Stimulated activated CD4-positive, alpha-beta T cell treated with anti-CD3 and anti-CD28 coated beads, TNF-alpha, amount 100 ng/mL, for 4 hours (primary cell): ENCODE results near the gene AIFM2.
"Not testable (repeated sequence)": the region's sequence is repeated elsewhere in the genome, so short reads cannot be mapped to it uniquely, and the experiment has no call there.

Experiments used
- DNase-seq, 3 experiments: peaks; one replicate each; pipeline ENCODE4 v3.0.0-alpha.2; 2020; ENCODE audit warnings: low read depth in 3 of 3

Gene AIFM2

DNA sequence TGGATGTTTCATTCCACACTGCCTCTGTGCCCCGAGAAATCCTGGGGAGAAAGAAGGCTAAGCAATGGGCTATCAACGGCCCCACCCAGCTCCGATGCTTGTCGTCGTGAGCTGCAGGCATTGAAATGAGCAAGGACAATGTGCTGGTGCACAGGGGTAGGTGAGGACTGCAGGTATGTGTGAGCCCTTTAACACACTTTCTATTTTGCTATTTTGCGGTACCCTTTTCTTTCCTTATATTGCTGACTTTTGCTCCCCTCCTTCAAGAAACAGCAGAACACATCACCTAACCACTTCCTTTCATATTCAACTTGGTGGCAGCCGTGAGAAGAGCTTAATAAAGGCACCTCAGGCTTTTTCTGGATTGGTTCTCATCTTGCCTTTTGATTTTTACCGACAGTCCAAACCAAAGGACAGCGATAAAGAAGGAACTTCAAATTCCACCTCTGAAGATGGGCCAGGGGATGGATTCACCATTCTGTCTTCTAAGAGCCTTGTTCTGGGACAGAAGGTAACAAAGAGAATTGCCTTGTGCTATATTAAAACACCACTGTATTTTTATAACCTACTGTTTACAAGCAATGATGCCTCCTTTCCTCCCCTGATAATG is 39.2 kb downstream of the AIFM2 start:
- no peak for DNase-seq

DNA sequence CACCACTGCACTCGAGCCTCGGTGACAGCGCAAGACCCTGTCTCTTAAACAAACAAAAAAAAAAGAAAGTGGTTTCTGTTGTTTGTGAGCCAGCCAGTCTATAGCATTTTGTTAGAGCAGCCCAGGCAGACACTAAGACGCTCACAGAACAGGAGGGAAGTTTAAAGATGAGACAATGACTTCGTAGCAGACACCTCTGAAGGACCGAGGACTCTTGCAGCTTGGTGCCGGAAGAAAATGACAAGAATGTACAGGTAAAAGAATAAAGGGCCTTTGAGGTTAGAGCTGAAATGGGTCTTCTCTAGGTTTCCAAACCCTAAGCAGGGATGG is 40.3 kb downstream of the AIFM2 start:
- no peak for DNase-seq

DNA sequence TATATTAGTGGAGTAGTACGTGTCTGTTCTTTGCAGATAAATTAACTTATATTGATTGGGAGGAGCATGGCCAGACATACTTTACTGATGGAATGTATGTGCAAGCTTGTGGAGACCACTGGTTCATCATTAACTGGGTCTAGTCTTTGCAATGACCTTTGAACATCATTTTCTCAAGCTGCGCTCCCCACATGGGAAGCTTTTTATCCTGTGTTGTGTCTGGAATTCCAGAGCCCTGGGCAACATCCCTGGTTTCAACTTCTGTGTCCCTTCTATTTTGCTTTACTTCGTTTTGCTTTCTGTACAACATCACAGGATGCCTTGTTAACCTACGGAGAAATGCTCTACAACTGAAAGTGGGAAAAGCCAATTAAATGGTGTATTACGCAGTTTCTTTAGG is 41.7 kb downstream of the AIFM2 start:
- DNase-seq, result no peak

DNA sequence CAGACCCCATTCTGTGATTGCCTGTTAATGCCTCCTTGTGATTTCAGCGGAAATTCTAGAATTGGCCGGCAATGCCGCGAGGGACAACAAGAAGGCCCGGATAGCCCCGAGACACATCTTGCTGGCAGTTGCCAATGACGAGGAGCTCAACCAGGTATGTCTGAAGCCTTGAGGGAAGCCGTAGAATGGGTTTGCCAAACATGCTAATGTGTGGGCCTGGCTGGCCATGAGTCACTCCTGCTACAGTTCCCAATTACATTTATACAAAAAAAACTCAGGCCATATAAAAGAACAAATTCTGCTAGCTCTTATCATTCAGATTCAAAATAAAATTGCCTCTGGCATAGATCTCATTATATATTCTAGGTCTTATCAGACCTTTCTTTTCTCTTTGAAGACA is 42.6 kb downstream of the AIFM2 start:
- no peak for DNase-seq

DNA sequence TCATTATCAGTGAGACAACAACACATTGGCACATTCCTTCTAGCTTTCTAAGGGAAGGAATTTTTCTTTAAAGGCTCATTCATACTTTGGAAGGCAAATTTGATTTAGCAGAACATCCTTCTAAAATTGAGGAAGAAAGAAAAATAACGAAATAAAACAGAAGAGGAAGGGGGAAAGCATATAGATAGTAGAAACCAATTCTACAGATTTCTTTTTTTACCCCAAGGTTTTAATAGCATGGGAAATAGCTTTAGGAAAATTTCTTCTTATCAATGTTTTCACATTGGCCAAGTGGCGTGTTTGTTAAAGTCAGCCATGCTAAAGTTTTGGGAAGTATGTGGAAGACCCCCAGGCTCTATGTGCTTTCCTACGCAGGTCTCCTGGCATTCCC is 44.3 kb downstream of the AIFM2 start:
- no peak for DNase-seq

DNA sequence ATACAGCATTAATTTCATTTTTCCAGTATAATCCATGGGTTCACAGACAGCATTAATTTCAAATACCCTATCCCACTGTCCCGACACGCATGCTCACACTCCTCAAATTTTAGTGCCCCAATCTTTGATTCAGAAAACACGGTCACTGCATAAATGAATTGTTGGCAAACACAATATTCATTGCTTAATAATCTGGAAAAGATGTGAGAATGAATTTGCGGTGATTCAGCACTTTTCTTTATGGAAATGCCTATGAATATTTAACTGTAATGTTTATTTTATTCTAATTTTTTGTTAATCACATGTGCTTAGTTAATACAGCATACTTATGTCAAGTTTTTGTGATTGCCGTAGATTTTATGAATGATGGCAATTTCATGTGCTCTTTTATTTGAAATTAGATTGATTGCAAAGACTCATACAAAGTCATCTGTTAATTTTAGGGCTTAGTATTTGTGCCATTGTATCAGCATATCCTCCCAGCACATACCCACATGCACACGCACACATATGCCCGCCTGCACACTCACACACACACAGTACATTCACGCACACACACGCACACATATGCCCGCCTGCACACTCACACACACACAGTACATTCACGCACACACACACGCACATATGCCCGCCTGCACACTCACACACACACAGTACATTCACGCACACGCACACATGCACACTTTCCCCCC is 44.9 kb downstream of the AIFM2 start:
- no peak for DNase-seq

DNA sequence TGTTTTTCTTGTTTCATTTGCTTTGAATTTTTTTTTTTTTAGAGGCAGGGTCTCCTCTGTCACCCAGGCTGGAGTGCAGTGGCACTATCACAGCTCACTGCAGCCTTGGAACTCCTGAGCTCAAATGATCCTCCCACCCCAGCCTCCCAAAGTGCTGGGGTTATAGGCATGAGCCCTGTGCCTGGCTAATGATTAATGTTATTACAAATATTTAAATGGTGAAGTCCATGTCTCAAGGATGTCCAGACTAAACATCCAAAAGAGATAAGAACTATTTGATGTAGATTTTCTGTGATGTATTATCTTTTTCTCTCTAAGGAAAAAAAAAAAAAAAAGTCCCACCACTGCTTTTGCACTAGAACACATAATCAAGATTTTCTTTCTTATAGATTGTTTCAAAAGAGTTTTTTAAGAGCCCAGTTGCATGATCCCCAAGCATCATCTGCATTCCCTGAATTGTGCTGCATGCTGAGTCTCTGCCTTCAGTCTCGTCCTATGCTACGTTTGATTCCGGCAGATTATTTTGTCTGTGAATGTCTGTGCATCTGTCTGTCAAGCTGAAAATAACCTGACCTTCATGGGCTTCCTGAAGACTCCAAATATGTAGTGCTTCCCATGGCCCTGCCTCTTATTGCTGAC is 46.5 kb downstream of the AIFM2 start:
- DNase-seq, result no peak

DNA sequence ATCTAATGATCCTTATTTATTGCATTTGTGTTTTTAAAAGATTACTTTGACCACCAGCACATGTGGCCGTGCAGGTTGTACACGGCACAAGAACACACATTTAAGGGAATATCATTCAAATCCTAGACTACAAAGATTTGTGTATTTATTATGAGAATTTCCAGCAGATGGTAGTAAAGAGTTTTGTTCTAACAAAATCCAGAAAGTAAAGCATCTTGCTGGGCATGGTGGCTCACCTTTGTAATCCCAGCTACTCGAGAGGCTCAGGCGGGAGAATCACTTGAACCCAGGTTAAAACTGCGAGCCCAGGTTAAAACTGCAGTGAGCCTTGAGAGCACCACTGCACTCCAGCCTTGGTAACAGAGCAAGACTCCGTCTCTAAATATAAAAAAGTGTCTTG is 48.4 kb downstream of the AIFM2 start:
- no peak for DNase-seq

DNA sequence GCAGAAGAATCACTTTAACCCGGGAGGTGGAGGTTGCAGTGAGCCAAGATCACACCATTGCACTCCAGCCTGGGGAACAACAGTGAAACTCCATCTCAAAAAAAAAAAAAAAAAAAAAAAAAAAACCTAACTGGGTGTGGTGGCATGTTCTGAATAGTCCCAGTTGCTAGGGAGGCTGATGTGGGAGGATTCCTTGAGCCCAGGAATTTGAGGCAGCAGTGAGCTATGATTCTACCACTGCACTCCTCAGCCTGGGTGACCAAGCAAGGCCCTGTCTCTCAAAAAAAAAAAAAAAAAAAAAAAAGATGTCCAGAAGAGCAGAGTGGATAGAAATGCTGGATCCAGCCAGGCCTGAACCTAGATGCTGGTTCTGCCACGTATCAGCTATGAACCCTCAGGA is 51.8 kb downstream of the AIFM2 start:
- DNase-seq, result not testable (repeated sequence)

DNA sequence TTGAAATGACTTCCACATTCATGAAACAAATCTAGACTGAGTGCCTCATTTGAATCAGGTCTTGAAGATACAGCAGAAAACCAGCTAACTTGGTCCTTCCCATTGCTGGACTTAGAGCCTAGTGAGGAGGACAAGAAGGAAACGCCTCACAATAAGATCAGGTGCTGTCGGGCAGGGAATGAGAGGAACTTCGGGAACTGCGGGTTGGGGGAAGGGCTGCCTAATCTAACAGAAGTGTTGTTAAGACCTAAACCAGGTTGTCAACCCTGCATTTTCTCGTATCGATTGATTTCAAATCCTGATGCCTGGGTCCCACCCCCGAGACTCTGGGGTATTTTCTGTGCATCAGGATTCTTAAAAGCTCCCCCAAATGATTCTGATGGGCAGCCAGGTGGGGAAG is 53.7 kb downstream of the AIFM2 start:
- DNase-seq, result no peak

DNA sequence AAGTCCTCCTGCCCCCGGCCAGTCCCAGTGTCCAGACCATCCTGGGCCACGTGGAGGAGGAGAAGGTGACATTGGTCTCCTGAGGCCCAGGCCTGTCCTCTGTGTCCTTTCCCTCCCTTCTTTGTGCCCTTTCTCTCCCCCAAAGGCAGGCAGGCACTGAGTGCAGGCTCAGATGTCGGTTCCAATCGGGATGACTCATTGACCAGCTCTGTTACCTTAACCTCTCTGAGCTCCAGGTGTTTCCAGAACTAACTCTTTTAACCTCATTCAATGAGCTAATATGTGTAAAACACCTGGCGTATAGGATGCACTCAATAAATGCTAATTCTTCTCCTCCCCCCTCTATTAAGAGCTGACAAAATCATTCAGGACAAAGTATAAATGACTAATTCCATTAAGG is 54.3 kb downstream of the AIFM2 start:
- DNase-seq, result no peak

DNA sequence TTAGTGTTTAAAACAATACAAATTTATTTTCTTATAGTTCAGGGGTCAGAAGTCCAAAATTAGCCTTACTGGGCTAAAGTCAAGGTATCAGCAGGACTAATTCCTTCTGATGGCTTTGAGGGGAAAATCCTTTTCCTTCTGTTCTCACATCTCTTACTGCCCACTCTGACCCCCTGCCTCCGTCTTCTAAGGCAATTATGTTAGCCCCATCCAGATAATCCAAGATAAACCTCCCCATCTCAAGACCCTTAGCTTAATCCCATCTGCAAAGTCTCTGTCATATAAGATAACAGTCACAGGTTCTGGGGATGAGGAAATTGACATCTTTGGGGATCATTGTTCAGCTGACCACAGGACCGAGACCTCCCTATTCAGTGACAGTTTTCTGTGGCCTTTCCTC is 57.7 kb downstream of the AIFM2 start:
- no peak for DNase-seq

DNA sequence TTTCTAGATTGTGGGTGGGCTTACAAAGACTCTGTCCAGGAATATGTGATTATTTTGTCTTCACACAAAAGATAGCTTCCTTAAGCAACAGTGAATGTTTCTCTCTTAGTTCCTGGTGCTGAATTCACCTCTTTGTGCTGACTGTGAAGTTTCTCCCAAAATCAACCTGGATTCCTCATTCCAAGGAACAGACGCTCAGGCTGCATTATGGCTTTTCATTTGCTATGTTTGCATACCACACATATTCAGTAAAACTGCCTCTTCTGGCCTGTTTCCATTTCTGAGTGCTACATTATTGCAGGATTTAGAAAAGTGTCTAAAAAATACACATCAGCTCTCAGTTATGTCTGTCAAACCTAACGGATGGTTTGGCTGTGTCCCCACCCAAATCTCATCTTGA is 58.5 kb downstream of the AIFM2 start:
- DNase-seq, result no peak

DNA sequence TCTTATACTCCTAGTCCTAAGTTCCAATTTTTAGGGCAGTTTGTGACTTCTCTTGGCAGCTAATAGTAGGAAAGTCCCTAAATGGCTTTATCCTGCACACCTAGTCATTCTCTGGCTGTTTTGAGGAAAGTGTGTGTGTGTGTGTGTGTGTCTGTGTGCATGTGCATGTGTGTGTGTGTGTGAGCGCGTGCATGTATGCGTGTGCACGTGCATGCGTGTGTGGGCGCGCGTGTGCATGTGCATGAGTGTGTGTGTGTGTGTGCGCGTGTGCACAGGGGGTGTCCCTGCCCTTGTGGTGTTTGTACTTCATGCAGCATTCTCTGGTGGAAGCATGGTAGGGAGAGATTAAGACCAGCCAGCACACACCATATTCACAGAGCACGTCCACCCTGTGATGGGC is 61.8 kb downstream of the AIFM2 start:
- DNase-seq, result no peak

DNA sequence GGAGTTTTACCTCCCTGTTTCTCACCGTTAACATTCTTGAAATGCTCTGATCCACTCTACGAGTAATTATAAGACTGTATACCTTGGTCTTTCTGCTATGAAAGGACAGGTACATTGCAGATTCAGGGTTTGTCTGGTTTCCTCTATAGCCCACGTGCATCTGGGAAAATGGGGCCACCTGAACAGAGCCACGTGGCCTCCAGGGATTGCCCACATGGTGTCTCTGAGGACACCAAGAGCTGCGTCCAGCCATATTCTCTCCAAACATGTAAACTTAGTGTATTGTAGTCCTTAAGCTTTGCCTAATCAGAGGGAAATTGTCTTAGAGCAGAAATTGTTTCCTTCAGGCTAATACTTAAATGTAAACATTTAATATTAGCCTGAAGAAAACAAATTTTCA is 63.3 kb downstream of the AIFM2 start:
- no peak for DNase-seq

DNA sequence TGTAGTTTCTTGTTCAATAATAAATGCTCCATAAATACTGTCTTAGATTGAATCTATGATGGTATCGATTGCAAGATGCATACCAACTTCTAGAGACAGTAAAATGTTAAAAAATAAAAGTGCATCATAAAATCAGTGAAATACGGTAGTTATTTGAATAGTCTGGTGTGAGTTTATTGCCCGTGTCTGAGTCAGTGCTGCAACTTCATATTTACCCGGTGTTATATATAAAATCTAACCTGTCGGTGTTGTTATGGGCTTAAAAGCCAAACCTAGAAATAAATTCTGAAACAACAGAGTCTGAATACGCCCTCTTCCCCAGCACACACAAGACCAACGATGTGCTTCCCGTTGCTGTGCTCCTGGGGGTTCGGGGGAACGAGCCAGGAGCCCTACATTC is 63.7 kb downstream of the AIFM2 start:
- no peak for DNase-seq

DNA sequence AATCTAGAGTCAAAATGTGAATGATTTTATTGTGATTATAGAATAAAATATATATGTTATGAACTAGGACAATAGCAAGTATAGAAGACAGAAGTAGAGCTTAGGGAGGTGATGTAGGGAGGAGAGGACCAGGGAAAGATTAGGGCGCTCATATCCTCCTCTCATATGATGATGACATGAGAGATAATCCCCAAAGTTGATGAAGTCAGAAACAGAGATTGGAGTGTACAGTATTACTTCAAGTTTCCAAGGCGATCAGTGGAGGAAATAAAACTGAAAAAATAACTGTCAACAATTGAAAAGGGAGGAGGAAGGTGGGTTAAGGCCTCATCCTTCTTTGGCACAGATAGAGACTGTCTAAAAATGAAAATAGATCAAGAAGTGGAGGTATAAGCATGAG is 65.0 kb downstream of the AIFM2 start:
- no peak for DNase-seq

DNA sequence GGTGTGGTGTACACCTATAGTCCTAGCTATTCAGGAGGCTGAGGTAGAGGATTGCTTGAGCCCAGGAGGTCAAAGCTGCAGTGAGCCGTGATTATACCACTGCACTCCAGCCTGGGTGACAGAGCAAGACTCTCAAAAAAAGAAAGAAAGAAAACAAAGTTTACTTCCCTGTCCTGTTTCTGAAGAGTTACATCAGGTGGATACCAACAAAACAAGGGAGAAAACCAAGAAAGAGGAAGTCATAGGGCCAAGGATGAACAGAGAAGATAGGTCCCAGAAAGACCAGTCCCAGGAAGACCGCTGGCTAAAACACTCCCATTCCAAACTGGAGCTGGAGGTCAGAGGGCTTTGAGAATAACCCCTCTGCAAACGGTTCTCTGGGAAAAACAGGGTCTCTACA is 66.4 kb downstream of the AIFM2 start:
- no peak for DNase-seq

DNA sequence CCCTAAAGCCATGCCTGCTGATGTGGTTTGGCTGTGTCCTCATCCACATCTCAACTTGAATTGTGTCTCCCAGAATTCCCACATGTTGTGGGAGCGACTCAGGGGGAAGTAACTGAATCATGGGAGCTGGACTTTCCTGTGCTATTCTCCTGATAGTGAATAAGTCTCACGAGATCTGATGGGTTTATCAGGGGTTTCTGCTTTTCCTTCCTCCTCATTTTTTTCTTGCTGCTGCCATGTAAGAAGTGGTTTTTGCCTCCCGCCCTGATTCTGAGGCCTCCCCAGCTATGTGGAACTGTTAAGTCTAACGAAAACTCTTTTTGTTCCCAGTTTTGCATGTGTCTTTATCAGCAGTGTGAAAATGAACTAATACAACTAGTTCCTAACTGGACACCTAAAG is 68.1 kb downstream of the AIFM2 start:
- no peak for DNase-seq

DNA sequence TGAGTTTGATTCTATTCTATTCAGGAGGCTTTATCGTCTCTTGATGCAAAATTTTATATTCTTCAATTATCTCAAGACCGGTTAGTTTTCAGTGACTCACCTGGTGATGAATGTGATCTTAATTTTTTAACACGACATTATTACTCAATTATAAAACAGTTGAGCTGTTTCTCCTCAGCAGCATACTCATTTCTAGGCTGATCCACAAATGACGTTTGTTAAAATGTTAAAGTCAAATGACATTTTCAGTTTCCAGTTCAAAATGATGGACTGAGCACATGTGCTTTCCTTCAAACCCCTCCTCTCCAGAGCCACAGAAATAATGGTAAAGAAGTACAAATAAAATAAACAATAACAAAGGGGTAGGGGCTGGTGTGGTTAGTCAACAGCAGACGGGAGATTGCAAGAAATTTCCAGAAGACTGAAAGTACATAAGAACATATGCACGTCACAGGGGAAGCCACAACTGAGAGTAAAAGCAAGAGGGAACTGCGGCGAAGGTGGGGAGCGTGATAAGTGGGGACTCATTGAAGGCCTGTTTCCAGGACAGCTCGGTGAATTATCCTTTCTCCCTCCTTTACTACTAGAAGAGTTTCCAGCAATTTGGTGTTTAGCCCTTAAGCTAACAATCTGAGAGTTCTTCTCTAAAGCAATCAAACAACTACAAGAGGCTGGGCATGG is 69.1 kb downstream of the AIFM2 start:
- no peak for DNase-seq
